Tibial artery (tissue), 4 donors: ENCODE results near the gene HMCN2.

ENCODE experiments used
- DNase-seq, 2 donors: peaks; one replicate each; pipeline ENCODE4 v3.0.0-alpha.2; 2019
- H3K27ac ChIP-seq, 2 donors: fragments of 200-600 bp; sonication (generic) in 1 of 2; 1 replicate in 1 of 2; 2 replicates in 1 of 2; pipeline ENCODE4 v1.5.1; 2018 to 2019; ENCODE audit warnings: mild to moderate bottlenecking in 1 of 2
- H3K27me3 ChIP-seq, 2 donors: fragments of 200-600 bp; sonication (generic) in 1 of 2; one replicate each; pipeline versions ENCODE4 v1.5.1 to v1.6.0; 2016 to 2019
- H3K36me3 ChIP-seq, 3 donors: fragments of 200-600 bp; sonication (generic) in 2 of 3; one replicate each; pipeline ENCODE4 v1.5.1; 2016 to 2019; ENCODE audit warnings: mild to moderate bottlenecking in 2 of 3
- H3K4me1 ChIP-seq, 4 donors: fragments of 200-600 bp; sonication (generic) in 2 of 4; 1 replicate in 3 of 4; 2 replicates in 1 of 4; pipeline ENCODE4 v1.5.1; 2016 to 2019
- H3K4me3 ChIP-seq, 2 donors: fragments of 200-600 bp; sonication (generic) in 1 of 2; 1 replicate in 1 of 2; 2 replicates in 1 of 2; pipeline ENCODE4 v1.5.1; 2018 to 2019; ENCODE audit warnings: mild to moderate bottlenecking in 2 of 2
- H3K9me3 ChIP-seq, 3 donors: fragments of 200-600 bp; sonication (generic) in 1 of 3; one replicate each; pipeline ENCODE4 v1.5.1; 2016 to 2019
- CTCF ChIP-seq, 2 experiments: fragments of 200-600 bp in 1 of 2; fragments of 450-650 bp in 1 of 2; IDR thresholded peaks; one replicate each; pipeline ENCODE4 v1.5.1; 2017 to 2019; ENCODE audit warnings: antibody characterized with exemption in 2 of 2, mild to moderate bottlenecking in 1 of 2, moderate library complexity in 1 of 2
- intact Hi-C: fragments of 100-400 bp; cut with DNase I; formaldehyde crosslinking; loops from one replicate; pipeline ENCODE4 v1.15.0; 2023; ENCODE audit warnings: low total_unique reads

Gene HMCN2

GRCh38 chr9:130236436-130236985 is 29.0 kb upstream of the HMCN2 start:
- Histone ChIP-seq H3K4me1 (peaks cover 0 to 19% (median 12%) of the 10 kb centered on the region in 4 donors), H3K4me3 (peak overlapping the region in 1 of 2 donors; percentile 12)

DNA sequence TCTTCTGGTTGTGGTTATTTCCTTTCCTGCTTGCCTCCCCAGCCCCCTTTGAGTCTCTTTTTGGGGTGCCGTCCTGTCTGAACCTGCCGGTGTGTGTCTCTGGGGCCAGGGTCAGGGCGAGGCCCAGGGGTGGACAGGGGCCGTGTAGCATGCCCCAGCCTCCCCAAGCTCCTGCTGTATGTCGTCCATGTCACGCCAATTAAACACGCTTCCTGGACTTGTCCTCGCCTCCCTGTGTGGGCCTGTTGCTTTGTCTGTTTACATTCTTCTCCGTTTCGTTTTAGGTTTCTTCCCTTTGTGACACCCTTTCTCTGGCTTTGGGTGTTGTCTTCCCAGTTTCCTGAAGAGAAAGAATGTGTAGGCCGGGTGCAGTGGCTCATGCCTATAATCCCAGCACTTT is 28.5 kb upstream of the HMCN2 start:
- no peak overlapping the region for H3K27ac ChIP-seq
- intact Hi-C loops, result loop anchor here (2.0 to 5.0 kb wide), 2 partner anchors 65 to 130 kb away; partner anchors contain the start of gene NCS1
- peaks cover 0 to 19% (median 12%) of the 10 kb centered on the region in 4 donors for H3K4me1 ChIP-seq
- peaks cover 6 to 30% (median 21%) of the 10 kb centered on the region in 3 donors for H3K36me3 ChIP-seq
- TF ChIP-seq CTCF (IDR thresholded peaks at IDR 0.05), result no peak
- no peaks in the 10 kb centered on the region for H3K27me3 ChIP-seq
- no peak for DNase-seq
- no peaks in the 10 kb centered on the region for H3K9me3 ChIP-seq
- H3K4me3 ChIP-seq, result no peak overlapping the region

More at GRCh38 chr9:130236436-130236985, 29.0 kb upstream of the HMCN2 start:
- no peak for DNase-seq
- H3K27me3 ChIP-seq, result no peaks in the 10 kb centered on the region
- intact Hi-C loops, result loop anchor here (2.0 to 5.0 kb wide), 2 partner anchors 64 to 130 kb away; partner anchors contain the start of gene NCS1
- H3K9me3 ChIP-seq, result no peaks in the 10 kb centered on the region
- peaks cover 6 to 34% (median 25%) of the 10 kb centered on the region in 3 donors for H3K36me3 ChIP-seq
- peak overlapping the region in 1 of 2 donors; percentile 66 for H3K27ac ChIP-seq
- TF ChIP-seq CTCF (IDR thresholded peaks at IDR 0.05), result no peak

- TF ChIP-seq CTCF (IDR thresholded peaks at IDR 0.05), result no peak
- no peak for DNase-seq
- Histone ChIP-seq H3K4me1 (peaks cover 0 to 22% (median 15%) of the 10 kb centered on the region in 4 donors), H3K36me3 (peaks cover 4 to 21% (median 20%) of the 10 kb centered on the region in 3 donors), H3K9me3 (no peaks in the 10 kb centered on the region), H3K27me3 (no peaks in the 10 kb centered on the region), H3K27ac (no peak overlapping the region), H3K4me3 (no peak overlapping the region)
- intact Hi-C loops, result loop anchor here (2.0 to 5.0 kb wide), 2 partner anchors 66 to 131 kb away; partner anchors contain the start of gene NCS1
These were observed 27.6 kb upstream of the HMCN2 start for GRCh38 chr9:130237763-130238524.

DNA sequence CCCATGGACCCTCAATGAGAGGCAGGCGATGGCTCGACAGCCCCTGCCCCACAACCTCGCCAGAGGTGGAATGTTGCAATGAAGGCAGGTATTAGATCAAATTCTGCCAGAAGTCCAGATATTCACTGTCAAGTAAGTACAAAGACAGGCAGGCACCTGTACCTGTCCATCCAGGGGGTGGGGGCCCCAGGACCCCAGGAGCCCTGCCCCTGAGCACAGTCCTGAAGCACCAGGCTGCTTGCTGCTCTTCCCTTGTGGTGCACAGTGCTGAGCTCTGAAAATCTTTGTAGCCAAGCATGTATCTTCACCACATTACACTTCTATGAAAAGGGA is 26.2 kb upstream of the HMCN2 start:
- Histone ChIP-seq H3K4me3 (no peak overlapping the region), H3K27me3 (peaks cover 0 to 6% of the 10 kb centered on the region in 2 donors), H3K27ac (no peak overlapping the region), H3K9me3 (no peaks in the 10 kb centered on the region), H3K36me3 (peaks cover 0 to 8% (median 7%) of the 10 kb centered on the region in 3 donors), H3K4me1 (peaks cover 0 to 28% (median 20%) of the 10 kb centered on the region in 4 donors)
- intact Hi-C loops, result loop anchor here (5.0 kb wide), 1 partner anchor 67 kb away; the partner anchor contains the start of gene NCS1
- TF ChIP-seq CTCF (IDR thresholded peaks at IDR 0.05), result no peak
- DNase-seq, result no peak

DNA sequence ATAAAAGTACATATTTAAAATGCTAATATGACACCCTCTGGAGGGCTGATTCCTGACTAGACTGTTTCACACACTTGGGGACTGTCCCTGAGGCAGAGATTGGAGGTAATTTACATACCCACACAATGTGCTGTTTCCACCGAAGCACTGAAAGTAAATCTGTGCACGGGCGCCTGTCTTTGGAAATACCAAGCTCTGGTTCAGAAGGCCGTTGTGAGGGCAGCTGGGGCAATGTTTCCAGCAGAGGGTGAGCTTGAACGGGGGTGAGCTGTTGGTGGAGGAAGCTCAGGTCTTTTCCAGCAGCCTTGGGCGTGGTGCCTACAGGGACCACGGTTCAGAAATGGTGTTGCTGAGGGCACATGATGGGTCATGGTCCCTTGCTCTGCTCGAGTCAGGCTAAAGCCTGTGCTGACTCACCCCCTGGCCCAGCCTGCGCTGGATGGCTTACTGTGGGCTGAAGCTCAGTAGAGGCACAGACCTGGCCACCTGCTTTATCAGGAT is 25.8 kb upstream of the HMCN2 start:
- DNase-seq, result no peak
- Histone ChIP-seq H3K36me3 (peaks cover 0 to 3% (median 2%) of the 10 kb centered on the region in 3 donors), H3K4me3 (no peak overlapping the region), H3K4me1 (peaks cover 0 to 28% (median 20%) of the 10 kb centered on the region in 4 donors), H3K27me3 (peaks cover 0 to 6% of the 10 kb centered on the region in 2 donors), H3K27ac (no peak overlapping the region), H3K9me3 (no peaks in the 10 kb centered on the region)
- intact Hi-C loops, result loop anchor here (5.0 kb wide), 1 partner anchor 67 kb away; the partner anchor contains the start of gene NCS1
- no peak for TF ChIP-seq CTCF (IDR thresholded peaks at IDR 0.05)
